GM23248 (cell line): Measurements from ENCODE around the gene MED15. TPM values are rescaled to one million over a fixed set of nuclear protein-coding genes. Genes with fewer than 3 reads are reported as not detected.

Source experiments
- DNase-seq: peaks from one replicate; pipeline ENCODE4 v3.0.0-alpha.2; 2015
- H2AFZ ChIP-seq: fragments of 200-600 bp; sonication (generic); 2 replicates; pipeline ENCODE4 v1.6.1; 2016; ENCODE audit warnings: antibody characterized with exemption
- H3F3A ChIP-seq: fragments of 200-600 bp; sonication (generic); 2 replicates; pipeline ENCODE4 v1.6.1; 2016; ENCODE audit warnings: mild to moderate bottlenecking, antibody characterized with exemption, mixed run types; ENCODE audit not compliant: insufficient read depth
- H3K27ac ChIP-seq: fragments of 200-600 bp; sonication (generic); 2 replicates; pipeline ENCODE4 v1.5.1; 2016; ENCODE audit warnings: mild to moderate bottlenecking
- H3K27me3 ChIP-seq: fragments of 200-600 bp; sonication (generic); replicated peaks from 2 replicates; pipeline ENCODE4 v1.6.1; 2016; ENCODE audit warnings: mild to moderate bottlenecking; ENCODE audit not compliant: insufficient read depth
- H3K36me3 ChIP-seq: fragments of 200-600 bp; sonication (generic); 2 replicates; pipeline ENCODE4 v1.6.1; 2016; ENCODE audit warnings: low read depth, mild to moderate bottlenecking
- H3K4me1 ChIP-seq: fragments of 200-600 bp; sonication (generic); 2 replicates; pipeline ENCODE4 v1.6.1; 2016; ENCODE audit warnings: mild to moderate bottlenecking; ENCODE audit not compliant: insufficient read depth
- H3K4me2 ChIP-seq: fragments of 200-600 bp; sonication (generic); one replicate; pipeline ENCODE4 v1.6.1; 2016; ENCODE audit warnings: mild to moderate bottlenecking; ENCODE audit not compliant: unreplicated experiment
- H3K4me3 ChIP-seq: fragments of 200-600 bp; sonication (generic); 2 replicates; pipeline ENCODE4 v1.5.1; 2016; ENCODE audit warnings: mild to moderate bottlenecking
- H3K79me2 ChIP-seq: fragments of 200-600 bp; sonication (generic); 2 replicates; pipeline ENCODE4 v1.6.1; 2016; ENCODE audit warnings: mild to moderate bottlenecking; ENCODE audit not compliant: insufficient read depth
- H3K9ac ChIP-seq: fragments of 200-600 bp; sonication (generic); 2 replicates; pipeline ENCODE4 v1.6.1; 2016; ENCODE audit warnings: mild to moderate bottlenecking
- H3K9me2 ChIP-seq: fragments of 200-600 bp; sonication (generic); 2 replicates; pipeline ENCODE4 v1.6.1; 2016; ENCODE audit warnings: mixed run types, mild to moderate bottlenecking, moderate library complexity; ENCODE audit not compliant: insufficient read depth
- H3K9me3 ChIP-seq: fragments of 200-600 bp; sonication (generic); one replicate; pipeline ENCODE4 v1.6.1; 2017; ENCODE audit warnings: low read depth
- H4K20me1 ChIP-seq: fragments of 200-600 bp; sonication (generic); 2 replicates; pipeline ENCODE4 v1.6.0; 2016; ENCODE audit not compliant: insufficient read depth
- EZH2 ChIP-seq: fragments of 200-600 bp; sonication (generic); IDR thresholded peaks from 2 replicates; pipeline ENCODE4 v1.6.1; 2018; ENCODE audit warnings: antibody characterized with exemption, mild to moderate bottlenecking; ENCODE audit not compliant: insufficient read depth, poor library complexity, severe bottlenecking
- EZH2phosphoT487 ChIP-seq: fragments of 200-600 bp; sonication (generic); IDR thresholded peaks from 2 replicates; pipeline ENCODE4 v1.6.1; 2018; ENCODE audit warnings: antibody characterized with exemption, moderate library complexity, mild to moderate bottlenecking, low read depth; ENCODE audit not compliant: insufficient read depth
- WGBS, 2 experiments: methylation state at CpG; one replicate each; pipeline ENCODE4 v1.1.6; 2015 to 2017; ENCODE audit warnings: low lambda C conversion rate in 2 of 2, low coverage in 1 of 2; ENCODE audit errors: missing lambda C conversion rate in 2 of 2; 5-methylcytosine and 5-hydroxymethylcytosine counted together
- in situ Hi-C: fragments of 300-500 bp; cut with MboI; formaldehyde crosslinking; loops from 2 replicates; pipeline ENCODE4 v1.15.0; 2020
- polyA plus RNA-seq: library from polyadenylated mRNA; unstranded; fragments of >200 nt; fragmentation: Nextera tagmentation; extraction: Ambion mirVana; gene quantifications from 2 replicates; pipeline ENCODE4 v1.2.1, GENCODE V29; 2016
- total RNA-seq: library from RNA; depleted of rRNA; stranded (reverse); fragments of >200 nt; shearing (Covaris generic); gene quantifications from 2 replicates; pipeline ENCODE4 v1.2.3, GENCODE V29; 2014

Gene MED15
- total and polyA plus RNA-seq, 2 experiments from 2014 or later: 40.2 to 69.7 TPM

GRCh38 chr22:20571078-20571503 lies 63.7 kb downstream of the MED15 start:
- peaks cover 55% of the 10 kb centered on the region for H3K79me2 ChIP-seq
- H3K27ac ChIP-seq: peak overlapping the region; percentile 98
- H3K36me3 ChIP-seq: peaks cover 62% of the 10 kb centered on the region
- H4K20me1 ChIP-seq: no peaks in the 10 kb centered on the region
- H3F3A ChIP-seq: peaks cover 58% of the 10 kb centered on the region
- 87 to 90% methylated on average over 6 of the region's 6 CpGs for WGBS, 2 experiments
- DNase-seq: no peak
- H3K27me3 ChIP-seq: no peaks in the 10 kb centered on the region
- H2AFZ ChIP-seq: no peak overlapping the region
- peaks cover 55% of the 10 kb centered on the region for H3K4me1 ChIP-seq
- in situ Hi-C loops: no loop called here
- no peaks in the 10 kb centered on the region for H3K9me3 ChIP-seq
- no peak overlapping the region for H3K4me2 ChIP-seq
- TF ChIP-seq EZH2phosphoT487 (no peak), EZH2 (no peak)
- H3K4me3 ChIP-seq: no peak overlapping the region
- H3K9me2 ChIP-seq: no peaks in the 10 kb centered on the region
- peak overlapping the region; percentile 6; the same call in 1 of the 2 replicates for H3K9ac ChIP-seq

GRCh38 chr22:20571531-20572007 lies 64.2 kb downstream of the MED15 start:
- peak; percentile 64 for DNase-seq
- H3K4me1 ChIP-seq: peaks cover 51% of the 10 kb centered on the region
- no peak overlapping the region for H2AFZ ChIP-seq
- TF ChIP-seq EZH2phosphoT487: no peak
- no peak for TF ChIP-seq EZH2
- H3K27me3 ChIP-seq: no peaks in the 10 kb centered on the region
- no peaks in the 10 kb centered on the region for H3K9me3 ChIP-seq
- peak overlapping the region; percentile 98 for H3K27ac ChIP-seq
- no peak overlapping the region for H3K4me3 ChIP-seq
- peaks cover 61% of the 10 kb centered on the region for H3K36me3 ChIP-seq
- no peaks in the 10 kb centered on the region for H4K20me1 ChIP-seq
- peaks cover 53% of the 10 kb centered on the region for H3F3A ChIP-seq
- peak overlapping the region; percentile 11 for H3K9ac ChIP-seq
- H3K4me2 ChIP-seq: no peak overlapping the region
- H3K79me2 ChIP-seq: peaks cover 60% of the 10 kb centered on the region
- no peaks in the 10 kb centered on the region for H3K9me2 ChIP-seq
- in situ Hi-C loops: no loop called here
- 56 to 60% methylated on average over 4 of the region's 4 CpGs for WGBS, 2 experiments

- in situ Hi-C loops: no loop called here
- Histone ChIP-seq H3K9me2 (no peaks in the 10 kb centered on the region), H3K27me3 (no peaks in the 10 kb centered on the region), H3K9me3 (no peaks in the 10 kb centered on the region), H3K36me3 (peaks cover 61% of the 10 kb centered on the region), H3K4me3 (no peak overlapping the region), H3K79me2 (peaks cover 67% of the 10 kb centered on the region), H3K9ac (peak overlapping the region; percentile 11; the same call in 1 of the 2 replicates), H3F3A (peaks cover 46% of the 10 kb centered on the region), H4K20me1 (no peaks in the 10 kb centered on the region), H2AFZ (no peak overlapping the region), H3K4me2 (no peak overlapping the region), H3K4me1 (peaks cover 44% of the 10 kb centered on the region), H3K27ac (peak overlapping the region; percentile 98; the same call in 1 of the 2 replicates)
- WGBS, 2 experiments: 91 to 94% methylated on average over 11 of the region's 11 CpGs
- TF ChIP-seq EZH2phosphoT487: no peak
- DNase-seq: no peak
Observed at GRCh38 chr22:20572132-20572802, 64.9 kb downstream of the MED15 start.

GRCh38 chr22:20573176-20573832 lies 65.9 kb downstream of the MED15 start:
- H3K27me3 ChIP-seq: no peaks in the 10 kb centered on the region
- H3K4me3 ChIP-seq: no peak overlapping the region
- H4K20me1 ChIP-seq: no peaks in the 10 kb centered on the region
- 88 to 94% methylated on average over 8 of the region's 8 CpGs for WGBS, 2 experiments
- peaks cover 36% of the 10 kb centered on the region for H3F3A ChIP-seq
- H2AFZ ChIP-seq: no peak overlapping the region
- no peaks in the 10 kb centered on the region for H3K9me3 ChIP-seq
- H3K9me2 ChIP-seq: no peaks in the 10 kb centered on the region
- H3K79me2 ChIP-seq: peaks cover 77% of the 10 kb centered on the region
- no peak overlapping the region for H3K9ac ChIP-seq
- in situ Hi-C loops: no loop called here
- no peak for TF ChIP-seq EZH2phosphoT487
- no peak for TF ChIP-seq EZH2
- DNase-seq: no peak
- no peak overlapping the region for H3K4me2 ChIP-seq
- H3K4me1 ChIP-seq: peaks cover 33% of the 10 kb centered on the region
- H3K36me3 ChIP-seq: peaks cover 61% of the 10 kb centered on the region
- no peak overlapping the region for H3K27ac ChIP-seq
